HEK293 (cell line): ENCODE data around the gene DPYSL4.

Experiments
- CTCF ChIA-PET: fragments of 350-600 bp; formaldehyde crosslinking; extraction: SDS; loops from one replicate; lab custom pipeline; 2021; ENCODE audit warnings: antibody characterized with exemption; lab: Yijun Ruan, JAX
- POLR2A ChIA-PET: fragments of 300-600 bp; formaldehyde crosslinking; extraction: SDS; loops from one replicate; lab custom pipeline; 2020; ENCODE audit warnings: antibody characterized with exemption, inconsistent platforms; lab: Yijun Ruan, JAX
- H3K27ac ChIP-seq: fragments of 200-500 bp; sonication (Bioruptor generic); 2 replicates; pipeline ENCODE4 v1.5.1; 2014; ENCODE audit warnings: low read depth, low read length, control low read depth, inconsistent platforms; ENCODE audit errors: extremely low read depth
- H3K36me3 ChIP-seq, 2 experiments: fragments of 200-500 bp in 1 of 2; sonication (Bioruptor generic) in 1 of 2; 1 replicate in 1 of 2; 2 replicates in 1 of 2; pipeline ENCODE4 v1.5.1; 2014 to 2017; ENCODE audit warnings: inconsistent platforms in 2 of 2, low read length in 2 of 2; ENCODE audit not compliant: control insufficient read depth in 2 of 2, insufficient read depth in 1 of 2
- H3K4me1 ChIP-seq: fragments of 200-500 bp; sonication (Bioruptor generic); 2 replicates; pipeline ENCODE4 v1.5.1; 2014; ENCODE audit warnings: mild to moderate bottlenecking, low read length, inconsistent platforms; ENCODE audit not compliant: control insufficient read depth, insufficient read depth
- H3K4me3 ChIP-seq: 2 replicates; pipeline ENCODE4 v1.5.1; 2011; ENCODE audit warnings: low read depth, mild to moderate bottlenecking, control low read depth, low read length, moderate library complexity
- H3K9me3 ChIP-seq: fragments of 200-500 bp; sonication (Bioruptor generic); 2 replicates; pipeline ENCODE4 v1.5.1; 2014; ENCODE audit warnings: low read depth, low read length, inconsistent platforms; ENCODE audit not compliant: control insufficient read depth, insufficient read depth
- EGR2 ChIP-seq: fragments of 450-650 bp; formaldehyde crosslinking; IDR thresholded peaks from 2 replicates; pipeline ENCODE4 v1.5.1; 2016; ENCODE audit warnings: low read depth, missing biosample characterization, missing genetic modification characterization
- GLIS2 ChIP-seq: fragments of 450-650 bp; formaldehyde crosslinking; IDR thresholded peaks from 2 replicates; pipeline ENCODE4 v1.5.1; 2016; ENCODE audit warnings: missing biosample characterization, missing genetic modification characterization
- HOXC10 ChIP-seq: sonication (generic); formaldehyde crosslinking; IDR thresholded peaks from 2 replicates; pipeline ENCODE4 v1.8.1; 2023; ENCODE audit warnings: mild to moderate bottlenecking, missing genetic modification reagents
- SP7 ChIP-seq: fragments of 450-650 bp; formaldehyde crosslinking; IDR thresholded peaks from 2 replicates; pipeline ENCODE4 v1.5.1; 2016; ENCODE audit warnings: missing biosample characterization, missing genetic modification characterization
- YY1 ChIP-seq: fragments of 450-650 bp; formaldehyde crosslinking; IDR thresholded peaks from 2 replicates; pipeline ENCODE4 v1.5.1; 2018; ENCODE audit warnings: missing biosample characterization, missing genetic modification characterization
- ZFHX2 ChIP-seq: fragments of 450-650 bp; formaldehyde crosslinking; conservative IDR thresholded peaks from 2 replicates; pipeline ENCODE4 v1.5.1; 2016; ENCODE audit warnings: missing biosample characterization, missing genetic modification characterization
- ZIC2 ChIP-seq: fragments of 450-650 bp; formaldehyde crosslinking; IDR thresholded peaks from 2 replicates; pipeline ENCODE4 v1.5.1; 2016; ENCODE audit warnings: missing biosample characterization, missing genetic modification characterization
- ZNF10 ChIP-seq: fragments of 450-650 bp; formaldehyde crosslinking; IDR thresholded peaks from 2 replicates; pipeline ENCODE4 v1.5.1; 2017; ENCODE audit warnings: missing biosample characterization, missing genetic modification characterization
- ZNF23 ChIP-seq: fragments of 450-650 bp; formaldehyde crosslinking; IDR thresholded peaks from 2 replicates; pipeline ENCODE4 v1.5.1; 2016; ENCODE audit warnings: missing biosample characterization, missing genetic modification characterization, borderline replicate concordance
- ZNF366 ChIP-seq: fragments of 450-650 bp; formaldehyde crosslinking; conservative IDR thresholded peaks from 2 replicates; pipeline ENCODE4 v1.5.1; 2016; ENCODE audit warnings: missing biosample characterization, missing genetic modification characterization
- ZNF37A ChIP-seq: fragments of 450-650 bp; IDR thresholded peaks from 2 replicates; pipeline ENCODE4 v1.5.1; 2018; ENCODE audit warnings: missing biosample characterization, missing genetic modification characterization
- ZNF416 ChIP-seq: fragments of 450-650 bp; formaldehyde crosslinking; IDR thresholded peaks from 2 replicates; pipeline ENCODE4 v1.5.1; 2016; ENCODE audit warnings: missing biosample characterization, missing genetic modification characterization
- ZNF521 ChIP-seq: fragments of 450-650 bp; formaldehyde crosslinking; IDR thresholded peaks from 2 replicates; pipeline ENCODE4 v1.5.1; 2017; ENCODE audit warnings: missing biosample characterization, mild to moderate bottlenecking, missing genetic modification characterization
- ZNF555 ChIP-seq: fragments of 450-650 bp; formaldehyde crosslinking; conservative IDR thresholded peaks from 2 replicates; pipeline ENCODE4 v1.5.1; 2017; ENCODE audit warnings: missing biosample characterization, mild to moderate bottlenecking, missing genetic modification characterization, inconsistent platforms
- ZNF580 ChIP-seq: fragments of 450-650 bp; formaldehyde crosslinking; IDR thresholded peaks from 2 replicates; pipeline ENCODE4 v1.5.1; 2016; ENCODE audit warnings: missing biosample characterization, missing genetic modification characterization
- ZNF600 ChIP-seq: fragments of 450-650 bp; formaldehyde crosslinking; IDR thresholded peaks from 2 replicates; pipeline ENCODE4 v1.5.1; 2016; ENCODE audit warnings: missing biosample characterization, missing genetic modification characterization
- ZNF629 ChIP-seq: fragments of 450-650 bp; formaldehyde crosslinking; IDR thresholded peaks from 2 replicates; pipeline ENCODE4 v1.5.1; 2017; ENCODE audit warnings: missing biosample characterization, missing genetic modification characterization
- ZNF707 ChIP-seq: fragments of 450-650 bp; formaldehyde crosslinking; IDR thresholded peaks from 2 replicates; pipeline ENCODE4 v1.5.1; 2016; ENCODE audit warnings: missing biosample characterization, missing genetic modification characterization
- ZNF791 ChIP-seq: fragments of 450-650 bp; formaldehyde crosslinking; IDR thresholded peaks from 2 replicates; pipeline ENCODE4 v1.5.1; 2016; ENCODE audit warnings: missing biosample characterization, missing genetic modification characterization
- ZNF837 ChIP-seq: fragments of 450-650 bp; formaldehyde crosslinking; IDR thresholded peaks from 2 replicates; pipeline ENCODE4 v1.5.1; 2016; ENCODE audit warnings: missing biosample characterization, missing genetic modification characterization
- ZSCAN16 ChIP-seq: fragments of 450-650 bp; formaldehyde crosslinking; IDR thresholded peaks from 2 replicates; pipeline ENCODE4 v1.5.1; 2016; ENCODE audit warnings: missing biosample characterization, missing genetic modification characterization
- ZSCAN4 ChIP-seq: fragments of 450-650 bp; formaldehyde crosslinking; IDR thresholded peaks from 2 replicates; pipeline ENCODE4 v1.5.1; 2017; ENCODE audit warnings: missing biosample characterization, missing genetic modification characterization
- TF ChIP-seq, protein P1 (sequence below): fragments of 450-650 bp; formaldehyde crosslinking; optimal IDR thresholded peaks from 2 replicates; pipeline ENCODE3; 2016; ENCODE audit warnings: missing biosample characterization, mild to moderate bottlenecking, missing genetic modification characterization
- TF ChIP-seq, protein P2 (sequence below): sonication (generic); formaldehyde crosslinking; IDR thresholded peaks from 2 replicates; pipeline ENCODE4 v1.8.1; 2022; ENCODE audit warnings: mild to moderate bottlenecking, moderate library complexity, missing genetic modification reagents
- TF ChIP-seq, protein P3 (sequence below): fragments of 450-650 bp; formaldehyde crosslinking; IDR thresholded peaks from 2 replicates; pipeline ENCODE4 v1.5.1; 2016; ENCODE audit warnings: missing biosample characterization, missing genetic modification characterization, low read depth

The DPYSL4 gene

GRCh38 chr10:132180736-132181135, 6.0 kb upstream of the DPYSL4 start:
- ChIA-PET CTCF (no interaction called here), POLR2A (no interaction called here)
- H3K4me3 ChIP-seq: no peak overlapping the region
- no peaks in the 10 kb centered on the region for H3K9me3 ChIP-seq
- H3K4me1 ChIP-seq: no peaks in the 10 kb centered on the region; the same call in 1 of the 2 replicates
- no peaks in the 10 kb centered on the region for H3K36me3 ChIP-seq
- TF ChIP-seq, protein P1, sequence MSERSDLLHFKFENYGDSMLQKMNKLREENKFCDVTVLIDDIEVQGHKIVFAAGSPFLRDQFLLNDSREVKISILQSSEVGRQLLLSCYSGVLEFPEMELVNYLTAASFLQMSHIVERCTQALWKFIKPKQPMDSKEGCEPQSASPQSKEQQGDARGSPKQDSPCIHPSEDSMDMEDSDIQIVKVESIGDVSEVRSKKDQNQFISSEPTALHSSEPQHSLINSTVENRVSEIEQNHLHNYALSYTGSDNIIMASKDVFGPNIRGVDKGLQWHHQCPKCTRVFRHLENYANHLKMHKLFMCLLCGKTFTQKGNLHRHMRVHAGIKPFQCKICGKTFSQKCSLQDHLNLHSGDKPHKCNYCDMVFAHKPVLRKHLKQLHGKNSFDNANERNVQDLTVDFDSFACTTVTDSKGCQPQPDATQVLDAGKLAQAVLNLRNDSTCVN (tag by site-specific recombination): peak; percentile 7
- TF ChIP-seq GLIS2 (tag by site-specific recombination): no peak
- no peak for TF ChIP-seq ZNF580
- TF ChIP-seq ZSCAN4: peak; percentile 78
- TF ChIP-seq EGR2 (tag by site-specific recombination): no peak
- no peak for TF ChIP-seq ZNF837 (tag by site-specific recombination)
- no peak for TF ChIP-seq ZNF629 (tag by site-specific recombination)
- TF ChIP-seq ZNF521 (tag by site-specific recombination): no peak
- no peak overlapping the region for H3K27ac ChIP-seq

GRCh38 chr10:132181691-132182425, 4.9 kb upstream of the DPYSL4 start:
- Histone ChIP-seq H3K4me3 (no peak overlapping the region), H3K36me3 (no peaks in the 10 kb centered on the region), H3K27ac (no peak overlapping the region), H3K4me1 (no peaks in the 10 kb centered on the region; the same call in 1 of the 2 replicates), H3K9me3 (no peaks in the 10 kb centered on the region)
- ChIA-PET CTCF (interaction anchor here (0.6 kb wide), 2 partner anchors 39 to 55 kb away, joined by 3 read pairs; no protein-coding TSS in a partner anchor), POLR2A (no interaction called here)
- TF ChIP-seq, protein P2, sequence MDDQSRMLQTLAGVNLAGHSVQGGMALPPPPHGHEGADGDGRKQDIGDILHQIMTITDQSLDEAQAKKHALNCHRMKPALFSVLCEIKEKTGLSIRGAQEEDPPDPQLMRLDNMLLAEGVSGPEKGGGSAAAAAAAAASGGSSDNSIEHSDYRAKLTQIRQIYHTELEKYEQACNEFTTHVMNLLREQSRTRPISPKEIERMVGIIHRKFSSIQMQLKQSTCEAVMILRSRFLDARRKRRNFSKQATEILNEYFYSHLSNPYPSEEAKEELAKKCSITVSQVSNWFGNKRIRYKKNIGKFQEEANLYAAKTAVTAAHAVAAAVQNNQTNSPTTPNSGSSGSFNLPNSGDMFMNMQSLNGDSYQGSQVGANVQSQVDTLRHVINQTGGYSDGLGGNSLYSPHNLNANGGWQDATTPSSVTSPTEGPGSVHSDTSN (CRISPR knock-in tag): no peak
- TF ChIP-seq ZFHX2 (tag by site-specific recombination): 0 out of 2 replicates have a peak, but pooled peaks have one; percentile 8

GRCh38 chr10:132182591-132182990, 4.2 kb upstream of the DPYSL4 start:
- Histone ChIP-seq H3K27ac (no peak overlapping the region), H3K4me1 (no peaks in the 10 kb centered on the region; the same call in 1 of the 2 replicates), H3K4me3 (no peak overlapping the region), H3K36me3 (no peaks in the 10 kb centered on the region), H3K9me3 (no peaks in the 10 kb centered on the region)
- ChIA-PET POLR2A (no interaction called here), CTCF (no interaction called here)
- TF ChIP-seq ZNF10 (tag by site-specific recombination) (no peak), ZSCAN16 (tag by site-specific recombination) (no peak), HOXC10 (no peak), ZNF416 (tag by site-specific recombination) (no peak), ZNF707 (tag by site-specific recombination) (no peak), ZNF791 (tag by site-specific recombination) (no peak), ZNF555 (no peak), ZNF366 (no peak), SP7 (tag by site-specific recombination) (no peak), ZNF37A (tag by site-specific recombination) (no peak), ZIC2 (no peak), ZNF23 (tag by site-specific recombination) (no peak), YY1 (tag by site-specific recombination) (no peak), ZNF600 (tag by site-specific recombination) (no peak)
- TF ChIP-seq, protein P3, sequence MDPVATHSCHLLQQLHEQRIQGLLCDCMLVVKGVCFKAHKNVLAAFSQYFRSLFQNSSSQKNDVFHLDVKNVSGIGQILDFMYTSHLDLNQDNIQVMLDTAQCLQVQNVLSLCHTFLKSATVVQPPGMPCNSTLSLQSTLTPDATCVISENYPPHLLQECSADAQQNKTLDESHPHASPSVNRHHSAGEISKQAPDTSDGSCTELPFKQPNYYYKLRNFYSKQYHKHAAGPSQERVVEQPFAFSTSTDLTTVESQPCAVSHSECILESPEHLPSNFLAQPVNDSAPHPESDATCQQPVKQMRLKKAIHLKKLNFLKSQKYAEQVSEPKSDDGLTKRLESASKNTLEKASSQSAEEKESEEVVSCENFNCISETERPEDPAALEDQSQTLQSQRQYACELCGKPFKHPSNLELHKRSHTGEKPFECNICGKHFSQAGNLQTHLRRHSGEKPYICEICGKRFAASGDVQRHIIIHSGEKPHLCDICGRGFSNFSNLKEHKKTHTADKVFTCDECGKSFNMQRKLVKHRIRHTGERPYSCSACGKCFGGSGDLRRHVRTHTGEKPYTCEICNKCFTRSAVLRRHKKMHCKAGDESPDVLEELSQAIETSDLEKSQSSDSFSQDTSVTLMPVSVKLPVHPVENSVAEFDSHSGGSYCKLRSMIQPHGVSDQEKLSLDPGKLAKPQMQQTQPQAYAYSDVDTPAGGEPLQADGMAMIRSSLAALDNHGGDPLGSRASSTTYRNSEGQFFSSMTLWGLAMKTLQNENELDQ (tag by site-specific recombination): no peak
- TF ChIP-seq, protein P1 (tag by site-specific recombination): no peak
